GM18951 (cell line): ENCODE data around the gene METAP1.
"Not testable (repeated sequence)": the region's sequence is repeated elsewhere in the genome, so short reads cannot be mapped to it uniquely, and the experiment has no call there.

ENCODE experiments used
- POLR2A ChIP-seq: IDR thresholded peaks from 4 replicates; pipeline ENCODE4 v1.6.1; 2011; ENCODE audit warnings: mild to moderate bottlenecking; ENCODE audit not compliant: insufficient read length, insufficient read depth; ENCODE audit errors: extremely low read depth
- in situ Hi-C: fragments of 300-500 bp; cut with MboI; formaldehyde crosslinking; loops from one replicate; pipeline ENCODE4 v1.12.0; 2022; ENCODE audit warnings: low sequenced_read_pairs, mixed read lengths, inconsistent platforms; ENCODE audit not compliant: unreplicated experiment

The METAP1 gene

GRCh38 chr4:99043346-99043745 is 47.8 kb downstream of the METAP1 start:
- in situ Hi-C loops: no loop called here
- TF ChIP-seq POLR2A: no peak

GRCh38 chr4:99047710-99048109 is 52.2 kb downstream of the METAP1 start:
- TF ChIP-seq POLR2A: no peak
- in situ Hi-C loops: no loop called here

- in situ Hi-C loops: loop anchor here (10.0 kb wide), 1 partner anchor 58 kb away; the partner anchor contains the start of gene METAP1
- no peak for TF ChIP-seq POLR2A
Observed at GRCh38 chr4:99052902-99053301, 57.4 kb downstream of the METAP1 start.

- in situ Hi-C loops: loop anchor here (10.0 kb wide), 1 partner anchor 60 kb away; the partner anchor contains the start of gene METAP1
- TF ChIP-seq POLR2A: no peak
Observed at GRCh38 chr4:99054428-99054994, 59.0 kb downstream of the METAP1 start.

GRCh38 chr4:99058228-99058627 is 62.7 kb downstream of the METAP1 start:
- TF ChIP-seq POLR2A: no peak
- in situ Hi-C loops: loop anchor here (10.0 kb wide), 1 partner anchor 63 kb away; the partner anchor contains the start of gene METAP1

GRCh38 chr4:99059550-99059949 is 64.0 kb downstream of the METAP1 start:
- no peak for TF ChIP-seq POLR2A
- in situ Hi-C loops: loop anchor here (10.0 kb wide), 1 partner anchor 65 kb away; the partner anchor contains the start of gene METAP1

GRCh38 chr4:99061048-99061700 is 65.7 kb downstream of the METAP1 start:
- TF ChIP-seq POLR2A: no peak
- in situ Hi-C loops: no loop called here

- TF ChIP-seq POLR2A: no peak
- in situ Hi-C loops: no loop called here
Observed at GRCh38 chr4:99062120-99062519, 66.6 kb downstream of the METAP1 start.

GRCh38 chr4:99065521-99065920 is 70.0 kb downstream of the METAP1 start:
- in situ Hi-C loops: not testable (repeated sequence)

GRCh38 chr4:99067617-99068016 is 72.1 kb downstream of the METAP1 start:
- TF ChIP-seq POLR2A: no peak
- in situ Hi-C loops: no loop called here

- no peak for TF ChIP-seq POLR2A
- in situ Hi-C loops: no loop called here
Observed at GRCh38 chr4:99071159-99071558, 75.6 kb downstream of the METAP1 start.

GRCh38 chr4:99074816-99075215 is 79.3 kb downstream of the METAP1 start:
- no peak for TF ChIP-seq POLR2A
- in situ Hi-C loops: no loop called here

GRCh38 chr4:99076292-99076976 is 80.9 kb downstream of the METAP1 start:
- no peak for TF ChIP-seq POLR2A
- in situ Hi-C loops: no loop called here

- in situ Hi-C loops: no loop called here
- TF ChIP-seq POLR2A: no peak
Observed at GRCh38 chr4:99077177-99077576, 81.7 kb downstream of the METAP1 start.
